ENCODE measurements around the gene RAB1B. TPM values are rescaled to one million over a fixed set of nuclear protein-coding genes. Genes with fewer than 3 reads are reported as not detected.

The RAB1B gene
- total RNA-seq, 1 donor: 88.9 TPM

- no peak for TF ChIP-seq CTCF (IDR thresholded peaks at IDR 0.05; ENCODE audit: insufficient read depth, low read depth, low read length)
- peak; percentile 100 for DNase-seq (ENCODE audit: low read depth)
- H3K4me3 ChIP-seq (ENCODE audit: low read depth, low read length): peak overlapping the region; percentile 91
Observed at GRCh38 chr11:66312549-66313320, 44.3 kb downstream of the RAB1B start.

DNA sequence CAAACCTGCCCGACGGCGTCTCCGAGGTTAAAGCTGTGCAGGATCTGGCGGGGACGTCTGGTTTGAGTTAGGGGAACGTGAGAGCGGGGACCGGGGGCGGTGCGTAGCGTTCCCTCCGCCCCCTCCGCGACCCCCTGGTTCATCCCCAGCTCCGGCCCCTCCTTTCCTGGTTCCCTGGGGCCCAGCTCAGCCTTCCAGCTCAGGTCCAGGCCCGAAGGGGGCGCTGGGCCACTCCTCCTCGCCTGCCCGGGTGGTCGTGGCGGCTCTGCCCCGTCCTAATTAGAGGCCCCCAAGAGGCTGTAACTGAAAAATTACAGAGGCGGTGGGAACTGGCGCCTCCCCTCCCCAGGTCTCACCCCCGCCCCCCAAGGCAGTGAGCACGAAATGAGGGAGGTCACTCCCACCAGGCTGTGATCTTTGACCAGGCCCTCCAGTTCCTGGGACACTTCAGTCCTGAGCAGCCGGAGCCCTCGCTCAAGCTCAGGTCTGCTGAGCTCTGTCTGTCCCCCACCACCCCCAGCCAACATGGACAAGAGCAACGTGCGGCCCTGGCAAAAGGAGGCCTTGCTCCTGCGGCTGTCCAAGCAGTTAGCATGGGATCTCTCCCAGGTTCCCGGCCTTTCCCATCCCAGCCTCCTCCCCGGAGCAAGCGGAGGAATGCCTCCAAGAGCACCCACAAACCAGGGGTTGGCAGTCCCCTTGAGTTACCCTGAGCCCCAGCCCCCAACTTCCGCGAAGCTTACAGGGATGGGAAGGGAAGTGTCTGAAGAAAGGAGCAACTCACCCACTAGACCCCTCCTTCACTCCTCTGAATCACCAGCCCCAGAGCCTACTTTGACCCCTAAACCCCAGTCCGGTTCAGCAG is 45.1 kb downstream of the RAB1B start:
- peak; percentile 51 for TF ChIP-seq CTCF (IDR thresholded peaks at IDR 0.05; ENCODE audit: insufficient read depth, low read depth, low read length)
- peak; percentile 50 for DNase-seq (ENCODE audit: low read depth)

GRCh38 chr11:66314186-66314501 is 45.7 kb downstream of the RAB1B start:
- peak overlapping the region; percentile 91 for H3K4me3 ChIP-seq (ENCODE audit: low read depth, low read length)
- TF ChIP-seq CTCF (IDR thresholded peaks at IDR 0.05; ENCODE audit: insufficient read depth, low read depth, low read length): no peak
- no peak for DNase-seq (ENCODE audit: low read depth)

More for the DNA sequence above, 45.1 kb downstream of the RAB1B start:
- peak overlapping the region; percentile 91 for H3K4me3 ChIP-seq (ENCODE audit: low read depth, low read length)

DNA sequence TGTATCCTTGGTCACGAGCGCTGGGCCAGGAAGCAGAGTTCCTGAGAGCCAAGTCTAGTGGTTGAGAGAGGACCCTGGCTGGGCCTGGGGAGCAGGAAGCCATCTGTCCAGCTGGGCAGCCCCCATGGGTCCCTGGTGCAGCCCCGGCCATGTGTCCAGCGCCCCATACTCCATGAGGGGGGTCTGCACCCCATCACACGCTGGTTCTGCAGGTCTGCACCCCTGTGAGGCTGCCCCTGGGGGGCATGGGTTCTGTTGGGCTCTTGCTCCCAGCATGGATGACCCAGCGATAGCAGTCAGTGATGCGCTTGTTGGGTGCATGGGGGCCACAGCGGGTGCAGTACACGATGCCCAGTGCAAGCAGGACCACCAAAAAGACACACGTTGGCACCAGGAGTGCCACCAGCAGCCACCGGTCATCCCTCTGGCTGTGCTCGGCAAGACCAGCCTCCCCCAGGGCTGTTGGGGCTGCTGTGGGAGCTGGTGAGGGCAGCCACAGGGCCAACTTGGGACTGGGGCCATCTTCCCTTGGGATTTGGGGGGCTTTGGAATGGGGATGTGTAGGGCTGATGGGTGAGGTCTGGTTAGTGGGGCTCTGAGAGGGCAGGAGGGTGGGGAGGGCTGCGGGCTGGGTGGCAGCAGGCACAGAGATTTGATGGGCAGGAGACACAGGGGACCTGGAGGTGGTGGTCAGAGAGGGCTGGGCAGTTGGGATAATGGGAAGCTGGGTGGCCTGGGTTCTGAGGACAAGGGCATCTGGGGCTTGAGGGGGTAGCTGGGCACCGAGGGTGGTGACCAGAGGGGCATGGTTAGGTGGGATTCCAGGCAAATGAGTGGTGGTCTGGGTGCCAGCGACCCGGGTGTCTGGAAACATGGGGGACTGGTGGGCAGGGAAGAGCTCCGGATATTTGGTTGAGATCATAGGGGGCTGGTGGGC is 46.4 kb downstream of the RAB1B start:
- H3K4me3 ChIP-seq (ENCODE audit: low read depth, low read length): peak overlapping the region; percentile 91
- TF ChIP-seq CTCF (IDR thresholded peaks at IDR 0.05; ENCODE audit: insufficient read depth, low read depth, low read length): no peak
- peak; percentile 37 for DNase-seq (ENCODE audit: low read depth)

- peak; percentile 40 for DNase-seq (ENCODE audit: low read depth)
- peak overlapping the region; percentile 91 for H3K4me3 ChIP-seq (ENCODE audit: low read depth, low read length)
- TF ChIP-seq CTCF (IDR thresholded peaks at IDR 0.05; ENCODE audit: insufficient read depth, low read depth, low read length): no peak
Observed at GRCh38 chr11:66315498-66315885, 47.1 kb downstream of the RAB1B start.

Measured in fibroblast of villous mesenchyme (primary cell).